Gastrocnemius medialis (tissue), 4 donors: Measurements from ENCODE around the gene PAM16. TPM values are rescaled to one million over a fixed set of nuclear protein-coding genes. Genes with fewer than 3 reads are reported as not detected.
A peak's percentile ranks its signal among the peaks of the same experiment; 100 is the strongest.

Source experiments
- ATAC-seq, 2 donors: fragments of 150-250 bp; one replicate each; pipeline ENCODE4 v1.9.1; 2016
- DNase-seq, 2 donors: peaks; one replicate each; pipeline ENCODE4 v3.0.0-alpha.2; 2019
- H3K27ac ChIP-seq, 4 donors: fragments of 200-600 bp; sonication (generic); 1 replicate in 1 of 4; 2 replicates in 3 of 4; pipeline ENCODE4 v1.5.1; 2016 to 2018; ENCODE audit warnings: mild to moderate bottlenecking in 2 of 4, moderate library complexity in 1 of 4
- H3K27me3 ChIP-seq, 3 donors: fragments of 200-600 bp; sonication (generic) in 2 of 3; 1 replicate in 1 of 3; 2 replicates in 2 of 3; pipeline versions ENCODE4 v1.5.1 to v1.6.0; 2016 to 2019; ENCODE audit warnings: mild to moderate bottlenecking in 1 of 3, moderate library complexity in 1 of 3
- H3K36me3 ChIP-seq, 2 donors: fragments of 200-600 bp; sonication (generic) in 1 of 2; one replicate each; pipeline ENCODE4 v1.5.1; 2017 to 2018
- H3K4me1 ChIP-seq, 2 donors: fragments of 200-600 bp; sonication (generic) in 1 of 2; one replicate each; pipeline ENCODE4 v1.5.1; 2016 to 2017; ENCODE audit warnings: mild to moderate bottlenecking in 2 of 2
- H3K4me3 ChIP-seq, 4 donors: fragments of 200-600 bp; sonication (generic) in 3 of 4; 1 replicate in 1 of 4; 2 replicates in 3 of 4; pipeline ENCODE4 v1.5.1; 2016 to 2019; ENCODE audit warnings: mild to moderate bottlenecking in 2 of 4
- H3K9me3 ChIP-seq, 3 donors: fragments of 200-600 bp; sonication (generic) in 2 of 3; 1 replicate in 1 of 3; 2 replicates in 2 of 3; pipeline ENCODE4 v1.5.1; 2016 to 2019
- POLR2A ChIP-seq, 2 donors: fragments of 450-650 bp; IDR thresholded peaks; one replicate each; pipeline ENCODE4 v1.6.1; 2017; ENCODE audit warnings: antibody characterized with exemption in 2 of 2, mild to moderate bottlenecking in 2 of 2, moderate library complexity in 2 of 2
- in situ Hi-C, 4 donors: fragments of 200-750 bp; cut with MboI; loops; one replicate each; pipeline versions ENCODE4 v1.15.0 to v1.8.0; 2017; ENCODE audit warnings: low sequenced_read_pairs in 4 of 4
- intact Hi-C: fragments of 100-400 bp; cut with DNase I; formaldehyde crosslinking; loops from one replicate; pipeline ENCODE4 v1.15.1; 2023; ENCODE audit warnings: low total_unique reads
- total RNA-seq, 4 donors: library from RNA; depleted of rRNA; stranded (reverse); fragments of >200 nt; gene quantifications; one replicate each; pipeline versions ENCODE4 v1.1.0 to v1.2.3, GENCODE V29; 2016
- TF ChIP-seq, protein P1 (sequence below), 5 experiments: fragments of 450-650 bp in 3 of 5; fragments of 200-600 bp in 2 of 5; sonication (generic) in 2 of 5; IDR thresholded peaks in 4 of 5; conservative IDR thresholded peaks in 1 of 5; 1 replicate in 4 of 5; 2 replicates in 1 of 5; pipeline ENCODE4 v1.5.1; 2016 to 2019; ENCODE audit warnings: antibody characterized with exemption in 5 of 5, mild to moderate bottlenecking in 3 of 5, moderate library complexity in 3 of 5

PAM16 gene
- total RNA-seq, 4 donors from 2014 or later, result 112 to 174 (median 132) TPM

DNA sequence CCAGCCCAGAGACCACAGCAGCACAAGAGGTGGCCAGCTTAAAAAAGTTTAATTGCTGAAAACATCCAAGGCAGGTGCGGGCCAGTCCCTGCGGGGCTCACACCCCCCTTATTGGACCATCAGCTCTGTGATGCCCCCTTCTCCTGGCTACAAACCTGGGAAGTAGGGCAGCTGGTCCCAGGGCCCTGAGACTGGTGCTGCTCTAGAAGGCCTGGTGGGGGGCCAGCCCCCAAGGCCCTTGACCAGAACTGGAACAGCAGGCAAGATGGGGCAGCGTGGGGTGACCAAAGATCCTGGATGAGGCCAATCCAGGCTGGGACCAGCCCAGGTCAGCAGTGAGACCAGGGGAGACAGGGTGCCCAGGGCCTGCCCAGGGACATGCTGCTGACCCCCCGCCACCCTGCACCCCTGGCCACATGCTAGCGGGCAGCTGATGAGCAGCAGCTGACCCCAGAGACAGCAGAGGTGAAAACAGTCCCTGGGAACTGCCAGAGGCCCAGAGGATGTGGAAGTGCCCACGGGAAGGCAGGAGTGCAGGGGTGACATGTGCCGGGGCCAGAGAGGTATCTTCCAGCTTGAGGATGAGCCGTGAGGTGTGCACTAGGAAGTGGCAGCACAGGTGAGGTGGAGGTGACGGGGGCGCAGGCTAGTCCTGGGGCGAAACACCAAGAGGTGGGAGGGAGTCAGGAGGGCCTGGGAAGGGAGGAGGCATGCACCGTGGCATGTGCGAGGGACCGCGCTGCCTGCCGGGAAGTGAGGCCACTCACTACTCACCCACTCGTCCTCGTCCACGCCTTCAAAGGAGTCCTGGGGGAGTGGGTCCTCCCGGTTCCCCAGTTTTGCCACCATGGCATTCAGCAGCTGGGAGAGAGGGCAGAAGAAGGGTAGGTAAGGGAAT is 3.6 kb upstream of the PAM16 start:
- no peaks in the 10 kb centered on the region for H3K9me3 ChIP-seq
- H3K4me1 ChIP-seq, result peaks cover 8 to 14% of the 10 kb centered on the region in 2 donors
- H3K4me3 ChIP-seq, result no peak overlapping the region
- in situ Hi-C loops (loop anchor here in 2 of 4 donors (10.0 kb wide), 1 partner anchor 60 kb away; the partner anchor contains the start of gene CORO7 (in 2 of the 2)), intact Hi-C loops (loop anchor here (5.0 kb wide), 1 partner anchor 63 kb away; the partner anchor contains the start of gene CORO7)
- ATAC-seq (no peak), DNase-seq (no peak)
- no peaks in the 10 kb centered on the region for H3K36me3 ChIP-seq
- no peak for TF ChIP-seq POLR2A (IDR thresholded peaks at IDR 0.05)
- H3K27ac ChIP-seq, result no peak overlapping the region
- no peaks in the 10 kb centered on the region for H3K27me3 ChIP-seq

DNA sequence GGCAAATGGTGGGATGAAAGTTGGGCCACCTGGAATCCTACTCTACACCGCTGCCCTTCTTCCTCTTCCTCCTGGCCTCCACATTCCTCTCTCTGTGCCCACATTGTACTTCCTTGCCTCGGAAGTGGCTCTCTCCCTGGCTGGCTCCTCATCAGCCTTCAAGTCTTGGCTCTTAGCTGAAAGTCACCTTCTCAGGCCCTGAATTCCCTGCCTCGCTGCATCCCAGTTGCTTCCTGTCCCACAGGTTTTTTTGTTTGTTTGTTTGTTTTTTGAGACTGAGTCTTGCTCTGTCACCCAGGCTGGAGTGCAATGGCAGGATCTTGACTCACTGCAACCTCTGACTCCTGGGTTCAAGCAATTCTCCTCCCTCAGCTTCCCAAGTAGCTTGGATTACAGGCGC is 2.6 kb upstream of the PAM16 start:
- Histone ChIP-seq H3K27me3 (no peaks in the 10 kb centered on the region), H3K27ac (no peak overlapping the region), H3K4me1 (peaks cover 11 to 18% of the 10 kb centered on the region in 2 donors), H3K9me3 (no peaks in the 10 kb centered on the region), H3K36me3 (no peaks in the 10 kb centered on the region), H3K4me3 (no peak overlapping the region)
- no peak for TF ChIP-seq POLR2A (IDR thresholded peaks at IDR 0.05)
- TF ChIP-seq, protein P1, sequence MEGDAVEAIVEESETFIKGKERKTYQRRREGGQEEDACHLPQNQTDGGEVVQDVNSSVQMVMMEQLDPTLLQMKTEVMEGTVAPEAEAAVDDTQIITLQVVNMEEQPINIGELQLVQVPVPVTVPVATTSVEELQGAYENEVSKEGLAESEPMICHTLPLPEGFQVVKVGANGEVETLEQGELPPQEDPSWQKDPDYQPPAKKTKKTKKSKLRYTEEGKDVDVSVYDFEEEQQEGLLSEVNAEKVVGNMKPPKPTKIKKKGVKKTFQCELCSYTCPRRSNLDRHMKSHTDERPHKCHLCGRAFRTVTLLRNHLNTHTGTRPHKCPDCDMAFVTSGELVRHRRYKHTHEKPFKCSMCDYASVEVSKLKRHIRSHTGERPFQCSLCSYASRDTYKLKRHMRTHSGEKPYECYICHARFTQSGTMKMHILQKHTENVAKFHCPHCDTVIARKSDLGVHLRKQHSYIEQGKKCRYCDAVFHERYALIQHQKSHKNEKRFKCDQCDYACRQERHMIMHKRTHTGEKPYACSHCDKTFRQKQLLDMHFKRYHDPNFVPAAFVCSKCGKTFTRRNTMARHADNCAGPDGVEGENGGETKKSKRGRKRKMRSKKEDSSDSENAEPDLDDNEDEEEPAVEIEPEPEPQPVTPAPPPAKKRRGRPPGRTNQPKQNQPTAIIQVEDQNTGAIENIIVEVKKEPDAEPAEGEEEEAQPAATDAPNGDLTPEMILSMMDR (IDR thresholded peaks at IDR 0.05 in 4 of 5, conservative IDR thresholded peaks at IDR 0.05 in 1 of 5), result no peak
- intact Hi-C loops (loop anchor here (5.0 kb wide), 1 partner anchor 64 kb away; the partner anchor contains the start of gene CORO7), in situ Hi-C loops (loop anchor here in 2 of 4 donors (10.0 kb wide), 1 partner anchor 61 kb away; the partner anchor contains the start of gene CORO7 (in 2 of the 2))
- DNase-seq, result no peak
- no peak for ATAC-seq

GRCh38 chr16:4352843-4353242 is 1.7 kb upstream of the PAM16 start:
- peaks cover 18 to 25% of the 10 kb centered on the region in 2 donors for H3K4me1 ChIP-seq
- DNase-seq (no peak), ATAC-seq (no peak)
- H3K4me3 ChIP-seq, result no peak overlapping the region
- TF ChIP-seq, protein P1 (IDR thresholded peaks at IDR 0.05 in 4 of 5, conservative IDR thresholded peaks at IDR 0.05 in 1 of 5), result no peak
- no peak for TF ChIP-seq POLR2A (IDR thresholded peaks at IDR 0.05)
- H3K27me3 ChIP-seq, result no peaks in the 10 kb centered on the region
- in situ Hi-C loops, result loop anchor here in 2 of 4 donors (10.0 kb wide), 1 partner anchor 62 kb away; the partner anchor contains the start of gene CORO7 (in 2 of the 2)
- no peaks in the 10 kb centered on the region for H3K9me3 ChIP-seq
- intact Hi-C loops, result loop anchor here (5.0 kb wide), 1 partner anchor 64 kb away; the partner anchor contains the start of gene CORO7
- no peak overlapping the region for H3K27ac ChIP-seq
- no peaks in the 10 kb centered on the region for H3K36me3 ChIP-seq

GRCh38 chr16:4351880-4352279 is 759 bp upstream of the PAM16 start:
- Histone ChIP-seq H3K27me3 (no peaks in the 10 kb centered on the region), H3K27ac (peak overlapping the region in 3 of 4 donors; percentile 85 to 92 (median 86)), H3K36me3 (no peaks in the 10 kb centered on the region), H3K4me3 (peak overlapping the region in 1 of 4 donors; percentile 79), H3K4me1 (peaks cover 27 to 33% of the 10 kb centered on the region in 2 donors), H3K9me3 (no peaks in the 10 kb centered on the region)
- ATAC-seq (no peak), DNase-seq (no peak)
- intact Hi-C loops, result loop anchor here (2.0 to 5.0 kb wide), 2 partner anchors 19 to 65 kb away; partner anchors contain the start of genes CORO7 and VASN
- TF ChIP-seq, protein P1 (IDR thresholded peaks at IDR 0.05 in 4 of 5, conservative IDR thresholded peaks at IDR 0.05 in 1 of 5), result no peak
- TF ChIP-seq POLR2A (IDR thresholded peaks at IDR 0.05), result no peak
- in situ Hi-C loops, result loop anchor here in 2 of 4 donors (10.0 kb wide), 1 partner anchor 63 kb away; the partner anchor contains the start of gene CORO7 (in 2 of the 2)
